ENCODE measurements around the gene NCMAP.

DNA sequence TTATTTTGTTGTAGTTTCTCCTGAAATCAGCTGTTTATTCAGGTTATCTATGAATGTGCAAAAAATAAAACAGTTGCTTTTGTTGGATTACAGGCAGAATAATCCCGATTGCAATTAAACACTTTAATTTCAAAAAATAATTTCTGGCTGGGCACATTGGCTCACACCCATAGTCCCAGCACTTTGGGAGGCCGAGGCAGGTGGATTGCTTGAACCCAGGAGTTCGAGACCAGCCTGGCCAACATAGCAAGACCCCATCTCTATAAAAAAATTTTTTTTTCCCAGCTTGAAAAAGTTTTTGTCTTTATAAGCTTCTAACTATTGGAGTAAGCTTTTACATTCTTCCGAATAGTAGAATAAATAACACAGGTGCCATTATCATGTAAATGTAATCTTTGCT is 38.0 kb upstream of the NCMAP start:
- TF ChIP-seq, protein P1, sequence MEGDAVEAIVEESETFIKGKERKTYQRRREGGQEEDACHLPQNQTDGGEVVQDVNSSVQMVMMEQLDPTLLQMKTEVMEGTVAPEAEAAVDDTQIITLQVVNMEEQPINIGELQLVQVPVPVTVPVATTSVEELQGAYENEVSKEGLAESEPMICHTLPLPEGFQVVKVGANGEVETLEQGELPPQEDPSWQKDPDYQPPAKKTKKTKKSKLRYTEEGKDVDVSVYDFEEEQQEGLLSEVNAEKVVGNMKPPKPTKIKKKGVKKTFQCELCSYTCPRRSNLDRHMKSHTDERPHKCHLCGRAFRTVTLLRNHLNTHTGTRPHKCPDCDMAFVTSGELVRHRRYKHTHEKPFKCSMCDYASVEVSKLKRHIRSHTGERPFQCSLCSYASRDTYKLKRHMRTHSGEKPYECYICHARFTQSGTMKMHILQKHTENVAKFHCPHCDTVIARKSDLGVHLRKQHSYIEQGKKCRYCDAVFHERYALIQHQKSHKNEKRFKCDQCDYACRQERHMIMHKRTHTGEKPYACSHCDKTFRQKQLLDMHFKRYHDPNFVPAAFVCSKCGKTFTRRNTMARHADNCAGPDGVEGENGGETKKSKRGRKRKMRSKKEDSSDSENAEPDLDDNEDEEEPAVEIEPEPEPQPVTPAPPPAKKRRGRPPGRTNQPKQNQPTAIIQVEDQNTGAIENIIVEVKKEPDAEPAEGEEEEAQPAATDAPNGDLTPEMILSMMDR (IDR thresholded peaks at IDR 0.05) = no peak
- no peak for TF ChIP-seq ZFX (IDR thresholded peaks at IDR 0.05; ENCODE audit: borderline replicate concordance)
